ENCODE data around the gene KANSL1L. TPM values are rescaled to one million over a fixed set of nuclear protein-coding genes. Genes with fewer than 3 reads are reported as not detected.
"Not testable (repeated sequence)": the region's sequence is repeated elsewhere in the genome, so short reads cannot be mapped to it uniquely, and the experiment has no call there.

The KANSL1L gene
- total RNA-seq, 1 donor from 2014 or later = 32.1 TPM

GRCh38 chr2:210179351-210179990 lies 8.3 kb upstream of the KANSL1L start:
- no peak for DNase-seq (ENCODE audit: low read depth)

- DNase-seq (ENCODE audit: low read depth) = no peak
These were observed 6.6 kb upstream of the KANSL1L start for GRCh38 chr2:210177769-210178168.

GRCh38 chr2:210177115-210177514 lies 5.9 kb upstream of the KANSL1L start:
- not testable (repeated sequence) for DNase-seq (ENCODE audit: low read depth)

- DNase-seq (ENCODE audit: low read depth) = no peak
These were observed 2.9 kb upstream of the KANSL1L start for GRCh38 chr2:210174086-210174485.

GRCh38 chr2:210172219-210172575 lies 988 bp upstream of the KANSL1L start:
- no peak for DNase-seq (ENCODE audit: low read depth)

GRCh38 chr2:210170446-210171303 lies 534 bp downstream of the KANSL1L start:
- peak; percentile 98 for DNase-seq (ENCODE audit: low read depth)

GRCh38 chr2:210170196-210170445 lies 1.1 kb downstream of the KANSL1L start:
- DNase-seq (ENCODE audit: low read depth) = no peak

- DNase-seq (ENCODE audit: low read depth) = peak; percentile 48
These were observed 1.6 kb downstream of the KANSL1L start for GRCh38 chr2:210169516-210170195.

GRCh38 chr2:210167227-210167626 lies 4.0 kb downstream of the KANSL1L start:
- no peak for DNase-seq (ENCODE audit: low read depth)

- no peak for DNase-seq (ENCODE audit: low read depth)
These were observed 8.6 kb downstream of the KANSL1L start for GRCh38 chr2:210162466-210163124.

- DNase-seq (ENCODE audit: low read depth) = no peak
These were observed 12.2 kb downstream of the KANSL1L start for GRCh38 chr2:210159059-210159458.

- no peak for DNase-seq (ENCODE audit: low read depth)
These were observed 13.0 kb downstream of the KANSL1L start for GRCh38 chr2:210158236-210158635.

GRCh38 chr2:210157526-210157925 lies 13.7 kb downstream of the KANSL1L start:
- DNase-seq (ENCODE audit: low read depth) = no peak

- no peak for DNase-seq (ENCODE audit: low read depth)
These were observed 23.6 kb downstream of the KANSL1L start for GRCh38 chr2:210147614-210148013.

GRCh38 chr2:210132239-210132638 lies 39.0 kb downstream of the KANSL1L start:
- no peak for DNase-seq (ENCODE audit: low read depth)

GRCh38 chr2:210128961-210129360 lies 42.2 kb downstream of the KANSL1L start:
- peak; percentile 9 for DNase-seq (ENCODE audit: low read depth)

- no peak for DNase-seq (ENCODE audit: low read depth)
These were observed 57.5 kb downstream of the KANSL1L start for GRCh38 chr2:210113614-210114235.

GRCh38 chr2:210112871-210113270 lies 58.3 kb downstream of the KANSL1L start:
- no peak for DNase-seq (ENCODE audit: low read depth)

- no peak for DNase-seq (ENCODE audit: low read depth)
These were observed 71.3 kb downstream of the KANSL1L start for GRCh38 chr2:210099940-210100339.

- DNase-seq (ENCODE audit: low read depth) = no peak
These were observed 76.4 kb downstream of the KANSL1L start for GRCh38 chr2:210094787-210095186.

GRCh38 chr2:210092791-210093190 lies 78.4 kb downstream of the KANSL1L start:
- DNase-seq (ENCODE audit: low read depth) = no peak

Data from myocyte (in vitro differentiated cells).